Esophagus squamous epithelium (tissue), 4 donors: ENCODE results near the gene FGFBP2.

Experiments
- POLR2A ChIP-seq, 4 donors: fragments of 450-650 bp; IDR thresholded peaks; one replicate each; pipeline ENCODE4 v1.6.1; 2017; ENCODE audit warnings: antibody characterized with exemption in 4 of 4, mild to moderate bottlenecking in 4 of 4, moderate library complexity in 3 of 4
- TF ChIP-seq, protein P1 (sequence below), 6 experiments: fragments of 450-650 bp in 4 of 6; fragments of 200-600 bp in 2 of 6; sonication (generic) in 2 of 6; IDR thresholded peaks; one replicate each; pipeline ENCODE4 v1.5.1; 2016 to 2019; ENCODE audit warnings: antibody characterized with exemption in 6 of 6, mild to moderate bottlenecking in 4 of 6, moderate library complexity in 4 of 6

DNA sequence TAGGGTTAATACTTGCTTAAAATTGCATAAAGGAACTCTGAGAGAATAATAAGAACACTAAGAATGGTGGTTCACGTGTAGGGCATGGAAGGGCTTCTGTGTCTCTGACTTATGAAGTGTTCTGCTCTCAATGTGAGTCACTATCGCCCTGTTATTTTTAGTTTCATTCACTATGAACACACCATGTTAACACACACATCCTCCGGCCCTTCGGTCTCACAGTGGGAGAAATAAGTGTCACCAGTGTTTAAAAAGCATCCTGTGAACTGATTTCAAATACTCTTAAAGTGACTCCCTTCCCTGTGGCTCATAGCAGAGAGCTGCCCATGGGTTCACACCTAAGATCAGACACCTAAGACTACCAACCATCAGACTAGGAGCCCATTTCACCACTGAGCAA, 33.8 kb upstream of the FGFBP2 start:
- no peak for TF ChIP-seq POLR2A (IDR thresholded peaks at IDR 0.05)
- TF ChIP-seq, protein P1, sequence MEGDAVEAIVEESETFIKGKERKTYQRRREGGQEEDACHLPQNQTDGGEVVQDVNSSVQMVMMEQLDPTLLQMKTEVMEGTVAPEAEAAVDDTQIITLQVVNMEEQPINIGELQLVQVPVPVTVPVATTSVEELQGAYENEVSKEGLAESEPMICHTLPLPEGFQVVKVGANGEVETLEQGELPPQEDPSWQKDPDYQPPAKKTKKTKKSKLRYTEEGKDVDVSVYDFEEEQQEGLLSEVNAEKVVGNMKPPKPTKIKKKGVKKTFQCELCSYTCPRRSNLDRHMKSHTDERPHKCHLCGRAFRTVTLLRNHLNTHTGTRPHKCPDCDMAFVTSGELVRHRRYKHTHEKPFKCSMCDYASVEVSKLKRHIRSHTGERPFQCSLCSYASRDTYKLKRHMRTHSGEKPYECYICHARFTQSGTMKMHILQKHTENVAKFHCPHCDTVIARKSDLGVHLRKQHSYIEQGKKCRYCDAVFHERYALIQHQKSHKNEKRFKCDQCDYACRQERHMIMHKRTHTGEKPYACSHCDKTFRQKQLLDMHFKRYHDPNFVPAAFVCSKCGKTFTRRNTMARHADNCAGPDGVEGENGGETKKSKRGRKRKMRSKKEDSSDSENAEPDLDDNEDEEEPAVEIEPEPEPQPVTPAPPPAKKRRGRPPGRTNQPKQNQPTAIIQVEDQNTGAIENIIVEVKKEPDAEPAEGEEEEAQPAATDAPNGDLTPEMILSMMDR (IDR thresholded peaks at IDR 0.05), result no peak
